Keratinocyte (primary cell): Measurements from ENCODE around the gene CD69. TPM values are rescaled to one million over a fixed set of nuclear protein-coding genes. Genes with fewer than 3 reads are reported as not detected.

Source experiments
- DNase-seq: peaks from one replicate; pipeline ENCODE4 v3.0.0-alpha.2; 2011; ENCODE audit warnings: low read depth, missing footprints, low spot score
- FAIRE-seq: peaks from 2 replicates; lab custom pipeline; 2011; peaks lifted over from hg19 to GRCh38; lab: Jason Lieb, UNC
- H2AFZ ChIP-seq: 2 replicates; pipeline ENCODE4 v1.6.0; 2012; ENCODE audit warnings: low read length, control low read depth, inconsistent platforms; ENCODE audit not compliant: control insufficient read depth
- H3K27ac ChIP-seq: 2 replicates; pipeline ENCODE4 v1.5.1; 2011; ENCODE audit warnings: low read length; ENCODE audit not compliant: control insufficient read depth, insufficient read depth
- H3K27me3 ChIP-seq: 3 replicates; pipeline ENCODE4 v1.6.0; 2011; ENCODE audit warnings: low read length; ENCODE audit not compliant: control insufficient read depth, insufficient read depth; ENCODE audit errors: extremely low read depth
- H3K36me3 ChIP-seq, 2 experiments: 2 replicates in 1 of 2; 3 replicates in 1 of 2; pipeline ENCODE4 v1.5.1; 2011; ENCODE audit warnings: low read length in 2 of 2, mild to moderate bottlenecking in 1 of 2; ENCODE audit not compliant: control insufficient read depth in 2 of 2, insufficient read depth in 2 of 2; ENCODE audit errors: extremely low read depth in 1 of 2
- H3K4me1 ChIP-seq: 3 replicates; pipeline ENCODE4 v1.5.1; 2011; ENCODE audit warnings: low read length; ENCODE audit not compliant: control insufficient read depth, insufficient read depth; ENCODE audit errors: extremely low read depth
- H3K4me2 ChIP-seq: 3 replicates; pipeline ENCODE4 v1.6.0; 2011; ENCODE audit warnings: low read depth, low read length; ENCODE audit not compliant: control insufficient read depth, insufficient read depth; ENCODE audit errors: extremely low read depth
- H3K4me3 ChIP-seq, 3 experiments: fragments of 200-600 bp in 1 of 3; sonication (generic) in 1 of 3; 2 replicates in 2 of 3; 3 replicates in 1 of 3; pipeline ENCODE4 v1.5.1; 2011 to 2016; ENCODE audit warnings: low read length in 3 of 3, mild to moderate bottlenecking in 3 of 3, control low read depth in 2 of 3, inconsistent platforms in 1 of 3, low read depth in 1 of 3, mixed read lengths in 1 of 3, mixed run types in 1 of 3, moderate library complexity in 1 of 3; ENCODE audit not compliant: control insufficient read depth in 2 of 3, insufficient read depth in 2 of 3; ENCODE audit errors: extremely low read depth in 1 of 3
- H3K79me2 ChIP-seq: 2 replicates; pipeline ENCODE4 v1.6.0; 2012; ENCODE audit warnings: low read length; ENCODE audit not compliant: control insufficient read depth, insufficient read depth
- H3K9ac ChIP-seq: 3 replicates; pipeline ENCODE4 v1.6.0; 2011; ENCODE audit warnings: low read length; ENCODE audit not compliant: control insufficient read depth, insufficient read depth; ENCODE audit errors: extremely low read depth
- H3K9me1 ChIP-seq: 3 replicates; pipeline ENCODE4 v1.6.0; 2011; ENCODE audit warnings: low read length; ENCODE audit not compliant: control insufficient read depth, insufficient read depth; ENCODE audit errors: extremely low read depth
- H3K9me3 ChIP-seq: 2 replicates; pipeline ENCODE4 v1.5.1; 2012; ENCODE audit warnings: low read depth, low read length; ENCODE audit not compliant: control insufficient read depth
- H4K20me1 ChIP-seq: 3 replicates; pipeline ENCODE4 v1.6.0; 2011; ENCODE audit warnings: low read length; ENCODE audit not compliant: control insufficient read depth, insufficient read depth; ENCODE audit errors: extremely low read depth
- CTCF ChIP-seq, 3 experiments: IDR thresholded peaks in 1 of 3; conservative IDR thresholded peaks in 1 of 3; optimal IDR thresholded peaks in 1 of 3; 2 replicates in 2 of 3; 3 replicates in 1 of 3; pipeline versions ENCODE3 to v1.5.1; 2011; ENCODE audit warnings: low read length in 3 of 3, mild to moderate bottlenecking in 3 of 3, moderate library complexity in 2 of 3, control low read depth in 1 of 3, inconsistent platforms in 1 of 3; ENCODE audit not compliant: insufficient read depth in 2 of 3; ENCODE audit errors: extremely low read depth in 1 of 3
- EZH2 ChIP-seq: IDR thresholded peaks from one replicate; pipeline ENCODE4 v1.6.1; 2012; ENCODE audit warnings: inconsistent platforms, mild to moderate bottlenecking, low read length, moderate library complexity
- dilution Hi-C: fragments of 300-500 bp; cut with MboI; formaldehyde crosslinking; loops from one replicate; pipeline ENCODE4 v1.7.0; 2020; ENCODE audit warnings: low sequenced_read_pairs; ENCODE audit not compliant: extremely low pct_ligation_motif_present
- polyA plus RNA-seq, 5 experiments: library from polyadenylated mRNA; depleted of rRNA in 3 of 5; stranded (reverse) in 3 of 5; stranded (forward) in 1 of 5; unstranded in 1 of 5; fragments of >200 nt; gene quantifications; 1 replicate in 1 of 5; 2 replicates in 3 of 5; 3 replicates in 1 of 5; pipeline versions ENCODE4 v1.2.1 to v1.2.3, GENCODE V29; 2011 to 2012; ENCODE audit warnings: missing spikeins in 2 of 5, low read depth in 1 of 5, low replicate concordance in 1 of 5

The CD69 gene
- polyA plus RNA-seq, 1 donor (not counting 4 experiments of a cell fraction or from before 2014, with no cell fraction given), result not detected

GRCh38 chr12:9782547-9783382 lies 22.1 kb upstream of the CD69 start:
- no peak overlapping the region for H3K27ac ChIP-seq
- H3K4me2 ChIP-seq, result no peak overlapping the region
- no peaks in the 10 kb centered on the region for H4K20me1 ChIP-seq

GRCh38 chr12:9781360-9781759 lies 20.7 kb upstream of the CD69 start:
- Histone ChIP-seq H3K79me2 (no peaks in the 10 kb centered on the region), H3K9ac (no peak overlapping the region), H3K36me3 (no peaks in the 10 kb centered on the region), H2AFZ (no peak overlapping the region), H4K20me1 (no peaks in the 10 kb centered on the region), H3K27me3 (no peaks in the 10 kb centered on the region), H3K9me1 (no peaks in the 10 kb centered on the region), H3K4me2 (no peak overlapping the region), H3K4me3 (no peak overlapping the region), H3K4me1 (no peaks in the 10 kb centered on the region), H3K9me3 (no peaks in the 10 kb centered on the region), H3K27ac (no peak overlapping the region)
- TF ChIP-seq CTCF (optimal IDR thresholded peaks at IDR 0.05 in 1 of 3, IDR thresholded peaks at IDR 0.05 in 1 of 3, conservative IDR thresholded peaks at IDR 0.05 in 1 of 3; ENCODE audit: extremely low read depth in 1 of 3, insufficient read depth in 2 of 3, low read length in 3 of 3) (no peak), EZH2 (no peak)
- DNase-seq (no peak), FAIRE-seq (no peak)
- dilution Hi-C loops, result no loop called here

More at GRCh38 chr12:9782547-9783382, 22.1 kb upstream of the CD69 start:
- Histone ChIP-seq H3K36me3 (no peaks in the 10 kb centered on the region), H3K9ac (no peak overlapping the region), H3K27me3 (no peaks in the 10 kb centered on the region), H3K4me1 (no peaks in the 10 kb centered on the region), H3K9me1 (no peaks in the 10 kb centered on the region), H3K9me3 (no peaks in the 10 kb centered on the region), H3K79me2 (no peaks in the 10 kb centered on the region), H2AFZ (no peak overlapping the region), H3K4me3 (no peak overlapping the region)
- DNase-seq, result no peak
- dilution Hi-C loops, result no loop called here
- no peak for FAIRE-seq
- TF ChIP-seq EZH2 (no peak), CTCF (optimal IDR thresholded peaks at IDR 0.05 in 1 of 3, IDR thresholded peaks at IDR 0.05 in 1 of 3, conservative IDR thresholded peaks at IDR 0.05 in 1 of 3; ENCODE audit: extremely low read depth in 1 of 3, insufficient read depth in 2 of 3, low read length in 3 of 3) (no peak)
